WTC11 (cell line): Measurements from ENCODE around the gene DSTYK. TPM values are rescaled to one million over a fixed set of nuclear protein-coding genes. Genes with fewer than 3 reads are reported as not detected.

Source experiments
- AR ChIP-seq: fragments of 250-450 bp; sonication (Bioruptor Pico); IDR thresholded peaks from 2 replicates; pipeline ENCODE4 v1.9.0; 2021; ENCODE audit warnings: mild to moderate bottlenecking
- ARID4B ChIP-seq: sonication (generic); formaldehyde crosslinking; IDR thresholded peaks from 2 replicates; pipeline ENCODE4 v1.8.0; 2023; ENCODE audit warnings: missing genetic modification reagents, mild to moderate bottlenecking, borderline replicate concordance
- CBFB ChIP-seq: sonication (generic); formaldehyde crosslinking; IDR thresholded peaks from 2 replicates; pipeline ENCODE4 v1.8.1; 2022; ENCODE audit warnings: mild to moderate bottlenecking, low read depth, missing genetic modification reagents
- CREB1 ChIP-seq: sonication (generic); formaldehyde crosslinking; IDR thresholded peaks from 2 replicates; pipeline ENCODE4 v1.8.0; 2023; ENCODE audit warnings: mild to moderate bottlenecking, missing genetic modification reagents
- E2F1 ChIP-seq: sonication (generic); formaldehyde crosslinking; IDR thresholded peaks from 2 replicates; pipeline ENCODE4 v1.8.0; 2022; ENCODE audit warnings: mild to moderate bottlenecking, missing genetic modification reagents
- ESRRA ChIP-seq: sonication (generic); formaldehyde crosslinking; IDR thresholded peaks from 2 replicates; pipeline ENCODE4 v1.8.1; 2022; ENCODE audit warnings: mild to moderate bottlenecking, missing genetic modification reagents, borderline replicate concordance
- GTF2I ChIP-seq: fragments of 250-450 bp; sonication (Bioruptor Pico); conservative IDR thresholded peaks from 2 replicates; pipeline ENCODE4 v1.4.0; 2021; ENCODE audit warnings: mild to moderate bottlenecking
- HMGA2 ChIP-seq: fragments of 250-450 bp; sonication (Bioruptor Pico); IDR thresholded peaks from 2 replicates; pipeline ENCODE4 v1.4.0; 2021; ENCODE audit warnings: mild to moderate bottlenecking, moderate library complexity
- MLX ChIP-seq: sonication (generic); formaldehyde crosslinking; IDR thresholded peaks from 2 replicates; pipeline ENCODE4 v1.8.1; 2023; ENCODE audit warnings: mild to moderate bottlenecking, missing genetic modification reagents, moderate library complexity
- OVOL2 ChIP-seq: fragments of 250-450 bp; sonication (Bioruptor Pico); IDR thresholded peaks from 2 replicates; pipeline ENCODE4 v1.9.0; 2021; ENCODE audit warnings: mild to moderate bottlenecking, borderline replicate concordance
- PRRX2 ChIP-seq: fragments of 250-450 bp; sonication (Bioruptor Pico); IDR thresholded peaks from 2 replicates; pipeline ENCODE4 v1.8.0; 2021; ENCODE audit warnings: mild to moderate bottlenecking
- RELA ChIP-seq: sonication (generic); formaldehyde crosslinking; IDR thresholded peaks from 2 replicates; pipeline ENCODE4 v1.8.1; 2022; ENCODE audit warnings: missing genetic modification reagents, mild to moderate bottlenecking, borderline replicate concordance
- SMAD4 ChIP-seq: sonication (generic); formaldehyde crosslinking; IDR thresholded peaks from 2 replicates; pipeline ENCODE4 v1.8.0; 2022; ENCODE audit warnings: mild to moderate bottlenecking, missing genetic modification reagents
- SOX15 ChIP-seq: fragments of 250-450 bp; sonication (Bioruptor Pico); IDR thresholded peaks from 2 replicates; pipeline ENCODE4 v1.9.0; 2021; ENCODE audit warnings: mild to moderate bottlenecking
- STAT6 ChIP-seq: sonication (generic); formaldehyde crosslinking; conservative IDR thresholded peaks from 2 replicates; pipeline ENCODE4 v1.8.1; 2023; ENCODE audit warnings: mild to moderate bottlenecking, low read depth, missing genetic modification reagents, moderate library complexity
- USF2 ChIP-seq: sonication (generic); formaldehyde crosslinking; IDR thresholded peaks from 2 replicates; pipeline ENCODE4 v1.8.1; 2023; ENCODE audit warnings: mild to moderate bottlenecking, missing genetic modification reagents, moderate library complexity
- ZBTB21 ChIP-seq: sonication (generic); formaldehyde crosslinking; IDR thresholded peaks from 2 replicates; pipeline ENCODE4 v1.8.1; 2023; ENCODE audit warnings: mild to moderate bottlenecking, missing genetic modification reagents, borderline replicate concordance
- ZMAT4 ChIP-seq: fragments of 250-450 bp; sonication (Bioruptor Pico); IDR thresholded peaks from 2 replicates; pipeline ENCODE4 v1.9.0; 2021; ENCODE audit warnings: mild to moderate bottlenecking
- ZNF138 ChIP-seq: sonication (generic); formaldehyde crosslinking; conservative IDR thresholded peaks from 2 replicates; pipeline ENCODE4 v1.8.1; 2022; ENCODE audit warnings: mild to moderate bottlenecking, moderate library complexity, missing genetic modification reagents
- ZNF232 ChIP-seq: sonication (generic); formaldehyde crosslinking; IDR thresholded peaks from 2 replicates; pipeline ENCODE4 v1.8.0; 2022; ENCODE audit warnings: mild to moderate bottlenecking, missing genetic modification reagents
- ZNF317 ChIP-seq: sonication (generic); formaldehyde crosslinking; IDR thresholded peaks from 2 replicates; pipeline ENCODE4 v1.8.1; 2023; ENCODE audit warnings: low read depth, mild to moderate bottlenecking, moderate library complexity, missing genetic modification reagents, borderline replicate concordance
- ZNF423 ChIP-seq: fragments of 250-450 bp; sonication (Bioruptor Pico); IDR thresholded peaks from 2 replicates; pipeline ENCODE4 v2.1.2; 2022; ENCODE audit warnings: mild to moderate bottlenecking, moderate library complexity
- ZNF512 ChIP-seq: sonication (generic); formaldehyde crosslinking; IDR thresholded peaks from 2 replicates; pipeline ENCODE4 v1.8.1; 2022; ENCODE audit warnings: missing genetic modification reagents, borderline replicate concordance
- ZSCAN18 ChIP-seq: fragments of 250-450 bp; sonication (Bioruptor Pico); IDR thresholded peaks from 2 replicates; pipeline ENCODE4 v2.1.2; 2022; ENCODE audit warnings: mild to moderate bottlenecking, moderate library complexity
- total RNA-seq: library from RNA; stranded (reverse); gene quantifications from 3 replicates; pipeline ENCODE4 v1.2.3, GENCODE V29; 2021

DSTYK gene
- total RNA-seq, 1 experiment from 2014 or later = 11.6 TPM

- TF ChIP-seq ARID4B (CRISPR knock-in tag) = no peak
- TF ChIP-seq AR (CRISPR knock-in tag) = no peak
- no peak for TF ChIP-seq GTF2I (CRISPR knock-in tag)
- TF ChIP-seq ZSCAN18 = no peak
- TF ChIP-seq E2F1 (CRISPR knock-in tag) = no peak
- TF ChIP-seq ZBTB21 (CRISPR knock-in tag) = 0 out of 2 replicates have a peak, but pooled peaks have one; percentile 48
- no peak for TF ChIP-seq STAT6 (CRISPR knock-in tag)
- TF ChIP-seq CBFB (CRISPR knock-in tag) = peak; percentile 83; the same call in 1 of the 2 replicates
- TF ChIP-seq SOX15 (CRISPR knock-in tag) = no peak
- no peak for TF ChIP-seq ESRRA (CRISPR knock-in tag)
- no peak for TF ChIP-seq ZNF423 (CRISPR knock-in tag)
- no peak for TF ChIP-seq ZNF317
- TF ChIP-seq ZNF138 = no peak
- TF ChIP-seq HMGA2 (CRISPR knock-in tag) = no peak
- TF ChIP-seq ZNF232 (CRISPR knock-in tag) = no peak
- TF ChIP-seq SMAD4 (CRISPR knock-in tag) = no peak
- no peak for TF ChIP-seq CREB1 (CRISPR knock-in tag)
- no peak for TF ChIP-seq PRRX2 (CRISPR knock-in tag)
- TF ChIP-seq ZMAT4 (CRISPR knock-in tag) = no peak
- no peak for TF ChIP-seq RELA (CRISPR knock-in tag)
- TF ChIP-seq ZNF512 (CRISPR knock-in tag) = no peak
- TF ChIP-seq USF2 (CRISPR knock-in tag) = 0 out of 2 replicates have a peak, but pooled peaks have one; percentile 35
- TF ChIP-seq OVOL2 = no peak
- no peak for TF ChIP-seq MLX
Measured at GRCh38 chr1:205227584-205228013, 16.1 kb upstream of the DSTYK start, which contains the start of gene TMCC2 (continued).
